Endothelial cell (in vitro differentiated cells): ENCODE measurements around the gene FOXN1. TPM values are rescaled to one million over a fixed set of nuclear protein-coding genes. Genes with fewer than 3 reads are reported as not detected.

Experiments used
- DNase-seq: peaks from one replicate; pipeline ENCODE4 v3.0.0; 2021; ENCODE audit warnings: low spot score
- H3K27ac Mint-ChIP-seq: one replicate; pipeline ENCODE4 v1.8.0; 2021; ENCODE audit warnings: mixed read lengths, inconsistent platforms; ENCODE audit not compliant: unreplicated experiment
- H3K27me3 Mint-ChIP-seq: one replicate; pipeline ENCODE4 v1.8.0; 2021; ENCODE audit warnings: mild to moderate bottlenecking, moderate library complexity, mixed read lengths, inconsistent platforms; ENCODE audit not compliant: unreplicated experiment
- H3K36me3 Mint-ChIP-seq: one replicate; pipeline ENCODE4 v1.8.0; 2021; ENCODE audit warnings: mild to moderate bottlenecking, low read depth, mixed read lengths, inconsistent platforms; ENCODE audit not compliant: unreplicated experiment
- H3K4me1 Mint-ChIP-seq: one replicate; pipeline ENCODE4 v1.8.0; 2021; ENCODE audit warnings: mild to moderate bottlenecking, mixed read lengths, inconsistent platforms; ENCODE audit not compliant: unreplicated experiment
- H3K4me3 Mint-ChIP-seq: one replicate; pipeline ENCODE4 v1.8.0; 2021; ENCODE audit warnings: mild to moderate bottlenecking, mixed read lengths, inconsistent platforms; ENCODE audit not compliant: unreplicated experiment
- H3K9me3 Mint-ChIP-seq: one replicate; pipeline ENCODE4 v1.8.0; 2021; ENCODE audit warnings: mixed read lengths, inconsistent platforms; ENCODE audit not compliant: unreplicated experiment
- total RNA-seq: library from RNA; stranded (reverse); fragmentation: NEBNext Ultra II Directional; extraction: Animal tissue kit (Norgen Biotek cat#: 25700); gene quantifications from one replicate; pipeline ENCODE4 v1.2.1, GENCODE V29; 2021; ENCODE audit not compliant: unreplicated experiment
- TF ChIP-seq, protein P1 (sequence below): fragments of 200-600 bp; sonication (generic); IDR thresholded peaks from one replicate; pipeline ENCODE4 v1.5.0; 2021; ENCODE audit warnings: antibody characterized with exemption; ENCODE audit not compliant: unreplicated experiment

Gene FOXN1
- total RNA-seq, 1 donor from 2014 or later = not detected

DNA sequence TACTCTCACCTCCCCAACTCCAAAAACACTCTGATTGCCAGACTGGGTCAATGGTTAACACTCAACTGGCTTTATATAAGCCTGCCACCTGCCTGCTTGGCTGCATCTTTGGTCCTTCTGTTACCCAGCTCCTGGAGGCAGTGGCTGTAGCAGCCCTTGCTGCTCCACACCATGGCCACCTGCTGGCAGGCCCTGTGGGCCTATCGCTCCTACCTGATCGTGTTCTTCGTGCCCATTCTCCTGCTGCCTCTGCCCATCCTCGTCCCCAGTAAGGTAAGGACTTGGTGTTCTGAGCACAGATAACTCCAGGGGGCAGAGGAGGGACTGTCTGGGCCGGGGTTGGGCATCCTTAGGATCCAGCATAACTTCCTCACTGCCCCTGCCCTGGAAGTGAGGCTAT, 32.6 kb upstream of the FOXN1 start, which contains the start of gene SLC13A2:
TSS of gene SLC13A2 (plus strand) at position 103 of the 400 bp plus-strand sequence. CDS start at position 172, 69 bp downstream.
- no peaks in the 10 kb centered on the region for H3K9me3 Mint-ChIP-seq
- DNase-seq = no peak
- TF ChIP-seq, protein P1, sequence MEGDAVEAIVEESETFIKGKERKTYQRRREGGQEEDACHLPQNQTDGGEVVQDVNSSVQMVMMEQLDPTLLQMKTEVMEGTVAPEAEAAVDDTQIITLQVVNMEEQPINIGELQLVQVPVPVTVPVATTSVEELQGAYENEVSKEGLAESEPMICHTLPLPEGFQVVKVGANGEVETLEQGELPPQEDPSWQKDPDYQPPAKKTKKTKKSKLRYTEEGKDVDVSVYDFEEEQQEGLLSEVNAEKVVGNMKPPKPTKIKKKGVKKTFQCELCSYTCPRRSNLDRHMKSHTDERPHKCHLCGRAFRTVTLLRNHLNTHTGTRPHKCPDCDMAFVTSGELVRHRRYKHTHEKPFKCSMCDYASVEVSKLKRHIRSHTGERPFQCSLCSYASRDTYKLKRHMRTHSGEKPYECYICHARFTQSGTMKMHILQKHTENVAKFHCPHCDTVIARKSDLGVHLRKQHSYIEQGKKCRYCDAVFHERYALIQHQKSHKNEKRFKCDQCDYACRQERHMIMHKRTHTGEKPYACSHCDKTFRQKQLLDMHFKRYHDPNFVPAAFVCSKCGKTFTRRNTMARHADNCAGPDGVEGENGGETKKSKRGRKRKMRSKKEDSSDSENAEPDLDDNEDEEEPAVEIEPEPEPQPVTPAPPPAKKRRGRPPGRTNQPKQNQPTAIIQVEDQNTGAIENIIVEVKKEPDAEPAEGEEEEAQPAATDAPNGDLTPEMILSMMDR = no peak
- peak within 1 kb of the TSS; percentile 27 for H3K27ac Mint-ChIP-seq
- peak within 1 kb of the TSS; percentile 29 for H3K4me3 Mint-ChIP-seq
- peaks cover 3% of the 10 kb centered on the region for H3K36me3 Mint-ChIP-seq
- peaks cover 15% of the 10 kb centered on the region for H3K27me3 Mint-ChIP-seq
- peaks cover 35% of the 10 kb centered on the region for H3K4me1 Mint-ChIP-seq

- H3K4me3 Mint-ChIP-seq = no peak overlapping the region
- TF ChIP-seq, protein P1 = no peak
- H3K27me3 Mint-ChIP-seq = peaks cover 16% of the 10 kb centered on the region
- H3K27ac Mint-ChIP-seq = no peak overlapping the region
- DNase-seq = no peak
- H3K9me3 Mint-ChIP-seq = no peaks in the 10 kb centered on the region
- peaks cover 3% of the 10 kb centered on the region for H3K36me3 Mint-ChIP-seq
- H3K4me1 Mint-ChIP-seq = peaks cover 35% of the 10 kb centered on the region
Measured at GRCh38 chr17:28474111-28474531, 32.0 kb upstream of the FOXN1 start.

- H3K27ac Mint-ChIP-seq = no peak overlapping the region
Measured at GRCh38 chr17:28475151-28475900, 30.8 kb upstream of the FOXN1 start.

DNA sequence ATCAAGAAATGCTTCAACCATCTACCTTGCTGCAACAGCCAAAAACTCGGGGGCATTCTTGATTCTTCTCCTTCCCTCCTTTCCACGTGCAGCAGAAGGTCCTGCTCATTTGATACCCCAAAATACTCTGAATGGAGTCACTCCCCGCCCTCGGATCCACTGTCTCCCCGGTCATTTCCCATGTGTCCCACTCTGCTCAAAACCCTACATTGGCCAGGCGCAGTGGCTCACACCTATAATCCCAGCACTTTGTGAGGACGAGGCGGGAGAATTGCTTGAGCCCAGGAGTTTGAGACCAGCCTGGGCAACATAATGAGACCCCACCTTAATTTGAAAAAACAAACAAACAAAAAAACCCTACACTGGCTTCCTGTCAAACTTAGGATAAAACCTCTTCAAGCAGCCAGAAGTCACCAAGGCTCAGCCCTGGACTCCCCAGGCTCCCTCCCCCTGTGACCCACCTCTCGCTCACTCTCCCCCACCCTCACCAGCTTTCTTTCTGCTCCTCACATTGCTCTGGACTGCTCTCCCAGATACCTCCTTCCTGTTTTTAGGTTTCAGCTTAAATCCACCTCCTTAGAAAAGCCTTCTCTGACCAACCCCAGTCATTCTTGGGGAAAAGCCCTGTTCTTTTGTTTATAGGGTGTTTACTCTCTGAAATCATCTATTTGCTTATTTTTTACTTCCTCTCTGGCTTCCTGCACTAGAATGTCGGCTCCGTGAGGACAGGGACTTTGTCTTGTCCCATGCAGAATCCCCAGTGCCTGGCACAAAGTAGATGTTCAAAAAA, 29.9 kb upstream of the FOXN1 start:
- Mint-ChIP-seq H3K36me3 (peaks cover 3% of the 10 kb centered on the region), H3K9me3 (no peaks in the 10 kb centered on the region), H3K4me3 (no peak overlapping the region), H3K27me3 (peaks cover 22% of the 10 kb centered on the region), H3K4me1 (peaks cover 24% of the 10 kb centered on the region), H3K27ac (no peak overlapping the region)
- TF ChIP-seq, protein P1 = no peak
- no peak for DNase-seq

More at GRCh38 chr17:28475151-28475900, 30.8 kb upstream of the FOXN1 start:
- Mint-ChIP-seq H3K4me3 (peak overlapping the region; percentile 3), H3K27me3 (peaks cover 16% of the 10 kb centered on the region), H3K4me1 (peaks cover 31% of the 10 kb centered on the region), H3K9me3 (no peaks in the 10 kb centered on the region), H3K36me3 (peaks cover 3% of the 10 kb centered on the region)
- DNase-seq = no peak
- TF ChIP-seq, protein P1 = no peak
